Left colon (tissue), 2 donors: ENCODE results near the gene NEK9. TPM values are rescaled to one million over a fixed set of nuclear protein-coding genes. Genes with fewer than 3 reads are reported as not detected.

Source experiments
- ATAC-seq: fragments of 200-7000 bp; cut with Tn5 transposase; one replicate; pipeline ENCODE4 v1.9.1; 2020; ENCODE audit warnings: mild to moderate bottlenecking, moderate library complexity
- DNase-seq, 2 donors: peaks; one replicate each; pipeline ENCODE4 v3.0.0-alpha.2; 2020
- intact Hi-C, 2 donors: fragments of 100-400 bp; cut with DNase I in 1 of 2; cut with micrococcal nuclease in 1 of 2; formaldehyde crosslinking; loops; one replicate each; pipeline versions ENCODE4 v1.11.2 to v1.14.0; 2022; cut with DNase I, micrococcal nuclease
- total RNA-seq, 2 donors: library from RNA; stranded (reverse); fragmentation: NEBNext Ultra II Directional; extraction: Animal tissue kit (Norgen Biotek cat#: 25700); gene quantifications; one replicate each; pipeline ENCODE4 v1.2.1, GENCODE V29; 2021
- donor health status: DM: no; HTN: no; CAD: no.
- donor health status: DM: yes; HTN: yes; CAD: no.

Gene NEK9
- total RNA-seq, 2 donors from 2014 or later = 44.8 to 47.6 TPM

GRCh38 chr14:75050852-75051555 lies 75.8 kb downstream of the NEK9 start, which contains the start of gene MLH3:
Gene MLH3, minus strand, starts transcription at chr14:75051467. Its CDS starts 1,812 bp downstream, at chr14:75049655.
- peak; percentile 94 for ATAC-seq
- intact Hi-C loops = no loop called here
- peak; percentile 82 to 89 for DNase-seq

GRCh38 chr14:75049731-75050201 lies 77.1 kb downstream of the NEK9 start:
- no peak for DNase-seq
- intact Hi-C loops = no loop called here
- ATAC-seq = no peak

DNA sequence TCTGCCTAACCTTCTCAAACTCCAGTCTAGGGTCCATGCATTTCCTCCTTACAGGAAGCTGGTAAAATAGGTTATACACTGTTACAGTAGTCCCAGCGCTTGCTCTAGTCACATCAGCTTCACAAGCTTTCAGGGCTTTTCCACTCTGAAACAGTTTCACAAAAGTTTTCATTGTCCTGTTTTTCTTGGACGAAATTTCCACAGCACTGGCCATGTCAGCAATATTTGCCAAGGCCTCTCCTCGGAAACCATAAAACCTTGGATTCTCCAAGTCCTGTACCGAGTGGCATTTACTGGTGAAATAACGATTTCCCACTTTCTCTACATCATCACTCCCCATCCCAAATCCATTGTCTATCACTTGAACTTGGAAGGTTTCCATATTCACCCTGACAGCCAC lies 77.7 kb downstream of the NEK9 start:
- intact Hi-C loops = no loop called here
- DNase-seq = no peak
- ATAC-seq = no peak

DNA sequence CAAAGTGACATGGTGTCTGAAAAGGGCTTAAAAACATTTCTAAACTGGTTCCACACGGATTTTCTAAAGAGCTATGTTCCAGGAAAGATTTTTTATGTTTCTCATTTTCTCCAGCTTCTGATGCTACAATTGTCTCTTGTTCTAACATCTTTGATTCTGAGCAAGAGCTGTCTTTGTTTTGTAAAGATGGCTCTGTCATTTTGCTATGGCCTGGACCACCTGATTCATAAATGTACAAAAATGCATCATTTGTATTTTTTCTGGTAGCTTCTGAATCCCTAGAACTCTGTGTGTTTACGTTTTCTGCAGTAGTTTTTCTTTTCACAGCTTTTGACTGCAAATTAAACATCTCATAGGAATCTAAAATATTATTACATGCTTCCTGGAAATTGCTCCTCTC lies 78.7 kb downstream of the NEK9 start:
- DNase-seq = no peak
- ATAC-seq = no peak
- intact Hi-C loops = no loop called here

GRCh38 chr14:75047506-75047905 lies 79.3 kb downstream of the NEK9 start:
- DNase-seq = no peak
- ATAC-seq = no peak
- intact Hi-C loops = no loop called here

GRCh38 chr14:75046899-75047298 lies 79.9 kb downstream of the NEK9 start:
- ATAC-seq = peak; percentile 15
- intact Hi-C loops = no loop called here
- no peak for DNase-seq

GRCh38 chr14:75046275-75046674 lies 80.6 kb downstream of the NEK9 start:
- ATAC-seq (no peak), DNase-seq (no peak)
- intact Hi-C loops = no loop called here

GRCh38 chr14:75044752-75045151 lies 82.1 kb downstream of the NEK9 start:
- no peak for ATAC-seq
- DNase-seq = no peak
- intact Hi-C loops = no loop called here

- ATAC-seq (no peak), DNase-seq (no peak)
- intact Hi-C loops = no loop called here
These were observed 82.5 kb downstream of the NEK9 start for GRCh38 chr14:75044322-75044721.

GRCh38 chr14:75042035-75042434 lies 84.8 kb downstream of the NEK9 start:
- DNase-seq (no peak), ATAC-seq (peak; percentile 21)
- intact Hi-C loops = no loop called here

DNA sequence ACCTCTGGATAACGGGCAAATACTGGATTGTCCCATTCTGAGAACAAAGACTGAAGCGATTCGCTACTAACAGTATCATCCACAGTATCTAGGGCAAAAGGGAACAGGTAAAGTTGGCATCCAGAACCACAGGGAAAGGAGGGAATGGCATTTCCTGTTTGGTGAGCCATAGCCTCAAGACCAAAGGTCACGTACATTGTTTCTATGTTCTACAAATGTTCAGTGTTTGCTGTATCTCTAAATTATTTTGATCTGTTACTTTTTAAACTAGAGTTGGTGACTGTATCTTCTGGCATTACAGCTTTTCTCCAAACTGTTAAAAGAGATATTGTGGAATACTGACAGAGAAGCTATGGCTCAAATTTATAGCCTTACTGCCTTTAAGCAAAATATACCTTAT lies 85.2 kb downstream of the NEK9 start:
- DNase-seq = peak in 1 of 2 donors; percentile 51
- peak; percentile 96 for ATAC-seq
- intact Hi-C loops = no loop called here

GRCh38 chr14:75040959-75041358 lies 85.9 kb downstream of the NEK9 start:
- DNase-seq = no peak
- intact Hi-C loops = no loop called here
- ATAC-seq = peak; percentile 36

DNA sequence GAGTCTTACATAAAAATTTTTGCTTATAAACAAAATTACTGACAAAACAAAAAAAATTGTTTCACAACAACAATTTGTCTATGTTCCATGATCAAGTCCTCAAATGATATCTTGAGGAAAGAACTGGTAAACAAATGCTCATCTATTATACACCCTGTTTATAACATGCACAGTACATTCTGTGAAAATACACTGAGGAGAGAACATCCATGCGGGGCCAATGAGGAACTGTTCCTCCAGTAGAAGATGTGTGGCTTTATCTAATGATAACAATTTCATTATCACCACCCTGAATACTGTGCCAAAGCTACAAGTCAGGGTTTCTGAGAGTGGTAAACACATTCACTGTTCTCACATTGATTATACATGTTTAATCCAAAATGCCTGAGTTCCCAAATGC lies 86.3 kb downstream of the NEK9 start:
- peak; percentile 28 for ATAC-seq
- no peak for DNase-seq
- intact Hi-C loops = no loop called here

- ATAC-seq (no peak), DNase-seq (no peak)
- intact Hi-C loops = no loop called here
These were observed 93.9 kb downstream of the NEK9 start for GRCh38 chr14:75032939-75033338.

DNA sequence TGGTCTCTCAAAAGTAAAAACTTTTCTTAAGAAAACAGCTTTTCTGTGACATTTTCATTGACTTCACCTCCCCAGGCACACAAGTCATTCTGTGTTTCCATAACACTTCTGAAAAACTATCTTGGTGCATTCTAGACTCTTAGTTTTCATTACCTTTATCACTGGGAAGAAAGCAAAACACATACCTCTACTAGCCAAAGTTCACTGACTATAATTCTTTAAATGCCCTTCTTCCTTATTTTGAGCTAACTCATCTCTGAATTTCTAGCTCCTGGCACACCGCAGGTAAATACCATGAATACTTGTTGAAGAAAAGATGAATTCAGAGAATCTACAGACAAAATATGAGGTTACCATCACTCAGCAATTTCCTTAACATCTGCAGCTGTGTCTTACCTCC lies 96.7 kb downstream of the NEK9 start:
- no peak for DNase-seq
- ATAC-seq = peak; percentile 56
- intact Hi-C loops = no loop called here

Other genes starting within 250 kb of the NEK9 start
- 100 to 1,000 TPM; 139 to 142 TPM for gene DLST, start 245.1 kb downstream of the NEK9 start, total RNA-seq
- 10 to 100 TPM in 1 of 2 donors, 1 to 10 TPM in 1; 9.7 to 13.3 TPM for gene RPS6KL1, start 203.8 kb downstream of the NEK9 start, total RNA-seq
- 1 to 10 TPM; 1.3 to 2.9 TPM for gene PGF, start 171.5 kb downstream of the NEK9 start, total RNA-seq
- 10 to 100 TPM; 36.5 to 48.1 TPM for gene EIF2B2, start 124.1 kb downstream of the NEK9 start, total RNA-seq
- 10 to 100 TPM; 19.6 to 27.0 TPM for gene MLH3, start 75.6 kb downstream of the NEK9 start, total RNA-seq
- 10 to 100 TPM; 14.8 to 20.3 TPM for gene ACYP1, start 63.0 kb downstream of the NEK9 start, total RNA-seq
- gene ZC2HC1C, start 57.4 kb downstream of the NEK9 start, total RNA-seq = 1 to 10 TPM; 3.9 to 4.8 TPM
- 100 to 1,000 TPM; 333 to 360 TPM for gene TMED10, start 49.6 kb upstream of the NEK9 start, total RNA-seq
- gene FOS, start 151.8 kb upstream of the NEK9 start, total RNA-seq = 100 to 1,000 TPM; 220 to 877 TPM